ENCODE measurements around the gene RAB22A.
A peak's percentile ranks its signal among the peaks of the same experiment; 100 is the strongest.
"Not testable (repeated sequence)": the region's sequence is repeated elsewhere in the genome, so short reads cannot be mapped to it uniquely, and the experiment has no call there.

The RAB22A gene

DNA sequence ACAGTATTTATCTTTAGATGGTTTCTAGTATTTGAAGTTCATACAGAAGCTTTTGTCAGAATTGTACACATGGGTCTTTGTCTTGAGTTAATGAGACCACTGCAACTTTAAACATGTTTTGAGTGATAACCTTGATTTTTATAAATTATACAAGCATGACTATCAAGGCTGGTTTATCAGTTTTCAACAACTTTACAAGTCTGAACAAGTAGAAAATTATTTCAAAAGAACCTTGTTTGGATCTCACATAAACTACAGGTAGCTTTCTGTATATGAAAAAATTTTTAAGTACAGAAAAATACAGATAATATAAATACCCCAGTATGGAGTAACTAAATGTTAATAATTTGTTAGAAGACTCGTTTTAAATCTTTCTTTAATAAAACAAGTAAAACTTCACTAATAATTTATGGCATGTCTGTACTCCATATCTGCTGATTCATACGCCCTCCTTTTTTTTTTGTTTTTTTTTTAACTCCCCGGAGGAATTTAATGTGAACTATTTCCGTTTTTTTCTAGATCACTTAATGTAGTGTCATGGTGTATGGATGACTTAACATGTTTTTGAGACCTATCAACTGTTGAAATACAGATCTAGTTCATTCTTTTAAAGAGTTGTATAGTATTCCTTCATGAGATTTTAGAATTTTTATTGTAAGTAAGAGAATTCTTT is 97.8 kb downstream of the RAB22A start:
- H3K9me3 ChIP-seq (ENCODE audit: severe bottlenecking): no peaks in the 10 kb centered on the region
- no peak overlapping the region for H3K4me3 ChIP-seq (ENCODE audit: severe bottlenecking)
- DNase-seq (ENCODE audit: low spot score): no peak
- peak overlapping the region; percentile 66 for H3K27ac ChIP-seq (ENCODE audit: poor library complexity, severe bottlenecking)
- peaks cover 46% of the 10 kb centered on the region for H3K4me1 ChIP-seq (ENCODE audit: insufficient read depth, poor library complexity, severe bottlenecking)
- ATAC-seq (ENCODE audit: low read depth): peak; percentile 47
- H3K36me3 ChIP-seq (ENCODE audit: low read depth): peaks cover 34% of the 10 kb centered on the region
- TF ChIP-seq, protein P1, sequence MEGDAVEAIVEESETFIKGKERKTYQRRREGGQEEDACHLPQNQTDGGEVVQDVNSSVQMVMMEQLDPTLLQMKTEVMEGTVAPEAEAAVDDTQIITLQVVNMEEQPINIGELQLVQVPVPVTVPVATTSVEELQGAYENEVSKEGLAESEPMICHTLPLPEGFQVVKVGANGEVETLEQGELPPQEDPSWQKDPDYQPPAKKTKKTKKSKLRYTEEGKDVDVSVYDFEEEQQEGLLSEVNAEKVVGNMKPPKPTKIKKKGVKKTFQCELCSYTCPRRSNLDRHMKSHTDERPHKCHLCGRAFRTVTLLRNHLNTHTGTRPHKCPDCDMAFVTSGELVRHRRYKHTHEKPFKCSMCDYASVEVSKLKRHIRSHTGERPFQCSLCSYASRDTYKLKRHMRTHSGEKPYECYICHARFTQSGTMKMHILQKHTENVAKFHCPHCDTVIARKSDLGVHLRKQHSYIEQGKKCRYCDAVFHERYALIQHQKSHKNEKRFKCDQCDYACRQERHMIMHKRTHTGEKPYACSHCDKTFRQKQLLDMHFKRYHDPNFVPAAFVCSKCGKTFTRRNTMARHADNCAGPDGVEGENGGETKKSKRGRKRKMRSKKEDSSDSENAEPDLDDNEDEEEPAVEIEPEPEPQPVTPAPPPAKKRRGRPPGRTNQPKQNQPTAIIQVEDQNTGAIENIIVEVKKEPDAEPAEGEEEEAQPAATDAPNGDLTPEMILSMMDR (IDR thresholded peaks at IDR 0.05; ENCODE audit: poor library complexity, severe bottlenecking): no peak
- no peaks in the 10 kb centered on the region for H3K27me3 ChIP-seq (ENCODE audit: insufficient read depth, poor library complexity, severe bottlenecking)

DNA sequence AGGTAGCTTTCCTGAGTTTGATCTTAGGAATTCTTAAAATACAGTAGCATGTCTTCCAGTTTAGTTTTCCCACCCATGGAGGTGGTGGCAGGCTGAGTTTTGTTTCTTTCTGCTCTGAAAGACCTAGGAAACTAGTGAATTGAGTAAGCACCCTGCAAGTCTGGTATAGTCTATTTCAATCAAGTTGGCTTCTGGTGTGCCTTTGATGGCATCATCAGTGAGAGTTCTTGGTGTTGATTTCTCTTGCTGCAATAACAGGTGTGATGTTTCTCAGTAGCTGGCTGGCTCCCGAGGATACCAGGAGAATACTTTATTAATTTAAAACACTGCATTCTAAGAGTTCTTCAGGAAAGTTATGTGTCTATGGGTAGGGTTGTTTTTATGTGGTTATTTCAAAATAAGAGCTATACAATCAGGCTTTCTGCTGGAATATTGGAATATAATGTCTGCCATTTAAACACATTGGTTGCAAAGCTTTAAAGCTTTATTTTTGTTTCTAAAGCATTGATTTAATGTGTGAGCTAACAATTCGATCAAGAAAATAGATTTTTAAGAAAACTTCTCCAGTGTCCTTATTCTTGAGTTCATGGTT is 98.5 kb downstream of the RAB22A start:
- Histone ChIP-seq H3K4me3 (ENCODE audit: severe bottlenecking) (no peak overlapping the region), H3K27ac (ENCODE audit: poor library complexity, severe bottlenecking) (peak overlapping the region; percentile 66), H3K36me3 (ENCODE audit: low read depth) (peaks cover 37% of the 10 kb centered on the region), H3K9me3 (ENCODE audit: severe bottlenecking) (no peaks in the 10 kb centered on the region), H3K27me3 (ENCODE audit: insufficient read depth, poor library complexity, severe bottlenecking) (no peaks in the 10 kb centered on the region), H3K4me1 (ENCODE audit: insufficient read depth, poor library complexity, severe bottlenecking) (peaks cover 45% of the 10 kb centered on the region)
- ATAC-seq (ENCODE audit: low read depth): no peak
- DNase-seq (ENCODE audit: low spot score): no peak
- TF ChIP-seq, protein P1 (IDR thresholded peaks at IDR 0.05; ENCODE audit: poor library complexity, severe bottlenecking): no peak

DNA sequence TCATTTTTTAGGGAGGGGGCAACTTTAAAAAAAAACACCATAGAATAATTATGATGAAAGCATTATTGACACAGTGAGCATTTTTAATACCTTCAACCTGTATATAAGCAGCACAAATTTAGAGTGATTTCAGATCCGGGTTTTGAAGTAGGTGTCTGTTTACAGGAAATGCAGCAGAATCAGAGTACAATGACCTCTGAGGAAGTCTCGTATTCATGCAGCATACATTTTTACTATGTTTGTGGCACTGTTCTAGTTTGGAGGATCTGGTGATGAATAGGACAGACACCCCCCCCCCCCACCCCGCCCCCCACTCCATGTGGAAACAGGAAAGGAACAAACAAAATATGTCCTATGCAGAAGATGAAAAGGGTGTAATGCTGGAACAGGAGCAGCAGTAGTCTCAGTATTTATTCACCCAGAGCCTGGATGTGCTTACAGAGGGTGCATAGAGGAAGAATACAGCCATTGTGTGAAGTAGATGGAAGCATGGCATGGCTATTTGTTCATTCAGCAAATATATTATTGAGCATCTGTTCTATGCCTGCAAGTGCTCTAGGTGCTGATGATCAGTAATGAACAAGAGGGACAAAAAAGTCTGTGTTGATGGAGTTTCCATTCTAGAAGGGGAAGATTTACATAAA is 99.2 kb downstream of the RAB22A start:
- Histone ChIP-seq H3K36me3 (ENCODE audit: low read depth) (peaks cover 37% of the 10 kb centered on the region), H3K9me3 (ENCODE audit: severe bottlenecking) (no peaks in the 10 kb centered on the region), H3K27ac (ENCODE audit: poor library complexity, severe bottlenecking) (peak overlapping the region; percentile 66), H3K4me3 (ENCODE audit: severe bottlenecking) (no peak overlapping the region), H3K27me3 (ENCODE audit: insufficient read depth, poor library complexity, severe bottlenecking) (no peaks in the 10 kb centered on the region), H3K4me1 (ENCODE audit: insufficient read depth, poor library complexity, severe bottlenecking) (peaks cover 45% of the 10 kb centered on the region)
- no peak for DNase-seq (ENCODE audit: low spot score)
- ATAC-seq (ENCODE audit: low read depth): peak; percentile 45; the same call in 2 of the 3 replicates
- TF ChIP-seq, protein P1 (IDR thresholded peaks at IDR 0.05; ENCODE audit: poor library complexity, severe bottlenecking): no peak

DNA sequence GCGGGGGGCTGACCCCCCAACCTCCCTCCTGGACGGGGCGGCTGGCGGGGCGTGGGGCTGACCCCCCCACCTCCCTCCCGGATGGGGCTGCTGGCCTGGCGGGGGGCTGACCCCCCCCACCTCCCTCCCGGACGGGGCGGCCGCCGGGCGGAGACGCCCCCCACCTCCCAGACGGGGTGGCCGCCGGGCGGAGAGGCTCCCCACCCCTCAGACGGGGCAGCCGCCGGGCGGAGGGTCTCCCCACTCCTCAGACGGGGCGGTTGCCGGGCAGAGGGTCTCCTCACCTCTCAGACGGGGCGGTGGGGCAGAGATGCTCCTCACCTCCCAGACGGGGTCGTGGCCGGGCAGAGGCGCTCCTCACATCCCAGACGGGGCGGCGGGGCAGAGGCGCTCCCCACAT is 104.7 kb downstream of the RAB22A start:
- ATAC-seq (ENCODE audit: low read depth); DNase-seq (ENCODE audit: low spot score); H3K4me1 ChIP-seq (ENCODE audit: insufficient read depth, poor library complexity, severe bottlenecking); H3K9me3 ChIP-seq (ENCODE audit: severe bottlenecking); H3K27me3 ChIP-seq (ENCODE audit: insufficient read depth, poor library complexity, severe bottlenecking); H3K27ac ChIP-seq (ENCODE audit: poor library complexity, severe bottlenecking); H3K4me3 ChIP-seq (ENCODE audit: severe bottlenecking): not testable (repeated sequence)
- peaks cover 68% of the 10 kb centered on the region for H3K36me3 ChIP-seq (ENCODE audit: low read depth)

DNA sequence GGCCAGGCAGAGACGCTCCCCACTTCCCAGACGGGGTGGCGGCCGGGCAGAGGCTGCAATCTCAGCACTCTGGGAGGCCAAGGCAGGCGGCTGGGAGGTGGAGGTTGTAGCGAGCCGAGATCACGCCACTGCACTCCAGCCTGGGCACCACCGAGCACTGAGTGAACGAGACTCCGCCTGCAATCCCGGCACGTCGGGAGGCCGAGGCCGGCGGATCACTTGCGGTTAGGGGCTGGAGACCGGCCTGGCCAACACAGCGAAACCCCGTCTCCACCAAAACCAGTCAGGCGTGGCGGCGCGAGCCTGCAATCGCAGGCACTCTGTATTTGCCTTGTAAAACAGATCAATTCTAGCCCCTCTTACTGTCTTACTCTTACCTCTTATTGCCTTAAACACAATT is 105.3 kb downstream of the RAB22A start:
- not testable (repeated sequence) for ATAC-seq (ENCODE audit: low read depth); H3K4me3 ChIP-seq (ENCODE audit: severe bottlenecking); H3K27me3 ChIP-seq (ENCODE audit: insufficient read depth, poor library complexity, severe bottlenecking); DNase-seq (ENCODE audit: low spot score); H3K9me3 ChIP-seq (ENCODE audit: severe bottlenecking); H3K4me1 ChIP-seq (ENCODE audit: insufficient read depth, poor library complexity, severe bottlenecking); H3K27ac ChIP-seq (ENCODE audit: poor library complexity, severe bottlenecking)
- H3K36me3 ChIP-seq (ENCODE audit: low read depth): peaks cover 68% of the 10 kb centered on the region

Data from RWPE2 (cell line).